HCT116 (cell line): ENCODE results near the gene FGF11. TPM values are rescaled to one million over a fixed set of nuclear protein-coding genes. Genes with fewer than 3 reads are reported as not detected.

Source experiments
- ATAC-seq: fragments of 200-7000 bp; cut with Tn5 transposase; 2 replicates; pipeline ENCODE4 v1.9.1; 2020; ENCODE audit warnings: mild to moderate bottlenecking, moderate library complexity
- BruUV-seq: library from RNA; stranded (reverse); fragments of 400-500 nt; replicated peaks from 2 replicates; lab custom pipeline; 2021; lab: Mats Ljungman, UMichigan
- CTCF ChIA-PET: fragments of 300-600 bp; sonication (Branson Sonifier 250); formaldehyde crosslinking; loops from one replicate; lab custom pipeline; 2021; ENCODE audit warnings: antibody characterized with exemption; lab: Charles Lee
- POLR2A ChIA-PET: fragments of 300-600, 350-600 bp; sonication (Branson Sonifier 250); formaldehyde crosslinking; loops from one replicate; lab custom pipeline; 2021; ENCODE audit warnings: antibody characterized with exemption; lab: Charles Lee
- RAD21 ChIA-PET, 2 experiments: fragments of 300-600 bp; sonication (Branson Sonifier 250); formaldehyde crosslinking; loops; one replicate each; lab custom pipeline; 2023; ENCODE audit warnings: low total read pairs in 2 of 2; ENCODE audit not compliant: uncharacterized antibody in 2 of 2, unreplicated experiment in 2 of 2, low non-redundant PET in 1 of 2; lab: Charles Lee
- DNase-seq: peaks from one replicate; pipeline ENCODE4 v3.0.0-alpha.2; 2010; ENCODE audit warnings: low read depth, low spot score
- H2AFZ ChIP-seq: fragments of 200-600 bp; shearing (Covaris generic), sonication (generic); 2 replicates; pipeline ENCODE4 v1.6.1; 2017; ENCODE audit warnings: low read depth, mixed run types, mixed read lengths, antibody characterized with exemption, low read length; ENCODE audit not compliant: poor library complexity, severe bottlenecking
- H3K27ac ChIP-seq: 2 replicates; pipeline ENCODE4 v1.5.1; 2012; ENCODE audit warnings: low read depth, low read length
- H3K27me3 ChIP-seq: fragments of 200-600 bp; sonication (generic); 2 replicates; pipeline ENCODE4 v1.6.1; 2016; ENCODE audit warnings: mixed run types, low read length, mixed read lengths; ENCODE audit not compliant: insufficient read depth
- H3K36me3 ChIP-seq, 2 experiments: fragments of 200-500 bp in 1 of 2; fragments of 200-600 bp in 1 of 2; sonication (Bioruptor generic) in 1 of 2; sonication (generic) in 1 of 2; 2 replicates each; pipeline versions ENCODE4 v1.5.1 to v1.6.1; 2014 to 2016; ENCODE audit warnings: low read length in 2 of 2, inconsistent platforms in 1 of 2, mixed read lengths in 1 of 2, mixed run types in 1 of 2; ENCODE audit not compliant: insufficient read depth in 2 of 2, control insufficient read depth in 1 of 2
- H3K4me1 ChIP-seq, 2 experiments: fragments of 200-600 bp in 1 of 2; sonication (generic) in 1 of 2; 2 replicates each; pipeline versions ENCODE4 v1.5.1 to v1.6.1; 2012 to 2017; ENCODE audit warnings: low read length in 2 of 2, inconsistent platforms in 1 of 2, mild to moderate bottlenecking in 1 of 2, mixed read lengths in 1 of 2, mixed run types in 1 of 2, moderate library complexity in 1 of 2; ENCODE audit not compliant: insufficient read depth in 2 of 2, control insufficient read depth in 1 of 2
- H3K4me2 ChIP-seq: fragments of 200-600 bp; sonication (generic); 2 replicates; pipeline ENCODE4 v1.6.1; 2017; ENCODE audit warnings: mixed run types, low read length, mixed read lengths
- H3K4me3 ChIP-seq, 2 experiments: fragments of 200-600 bp in 1 of 2; sonication (generic) in 1 of 2; replicated peaks in 1 of 2; 2 replicates each; pipeline ENCODE4 v1.5.1; 2011 to 2016; ENCODE audit warnings: low read length in 2 of 2, control low read depth in 1 of 2, low read depth in 1 of 2, mild to moderate bottlenecking in 1 of 2, mixed read lengths in 1 of 2, mixed run types in 1 of 2
- H3K79me2 ChIP-seq: fragments of 200-600 bp; sonication (generic); 2 replicates; pipeline ENCODE4 v1.6.1; 2017; ENCODE audit warnings: mild to moderate bottlenecking, mixed run types, low read length, moderate library complexity, mixed read lengths; ENCODE audit not compliant: insufficient read depth
- H3K9ac ChIP-seq: fragments of 200-600 bp; sonication (generic); 2 replicates; pipeline ENCODE4 v1.6.1; 2016; ENCODE audit warnings: low read length, mixed read lengths
- H3K9me2 ChIP-seq: fragments of 200-600 bp; sonication (generic), shearing (Covaris generic); 2 replicates; pipeline ENCODE4 v1.6.1; 2017; ENCODE audit warnings: mixed run types, mild to moderate bottlenecking, moderate library complexity; ENCODE audit not compliant: insufficient read depth
- H3K9me3 ChIP-seq, 2 experiments: fragments of 200-500 bp in 1 of 2; fragments of 200-600 bp in 1 of 2; sonication (Bioruptor generic) in 1 of 2; sonication (generic) in 1 of 2; 2 replicates each; pipeline ENCODE4 v1.6.1; 2014 to 2017; ENCODE audit warnings: low read length in 2 of 2, mixed read lengths in 2 of 2, inconsistent platforms in 1 of 2, low read depth in 1 of 2, mild to moderate bottlenecking in 1 of 2, mixed run types in 1 of 2, moderate library complexity in 1 of 2; ENCODE audit not compliant: control insufficient read depth in 1 of 2, insufficient read depth in 1 of 2
- H4K20me1 ChIP-seq: fragments of 200-600 bp; sonication (generic), shearing (Covaris generic); 2 replicates; pipeline ENCODE4 v1.6.1; 2017; ENCODE audit warnings: mixed run types, mild to moderate bottlenecking, moderate library complexity; ENCODE audit not compliant: insufficient read depth
- CEBPB ChIP-seq: IDR thresholded peaks from 2 replicates; pipeline ENCODE4 v1.6.1; 2012; ENCODE audit warnings: low read depth
- ELF1 ChIP-seq: IDR thresholded peaks from 2 replicates; pipeline ENCODE4 v1.6.1; 2012; ENCODE audit warnings: low read depth, borderline replicate concordance
- EZH2 ChIP-seq: fragments of 200-600 bp; sonication (generic); IDR thresholded peaks from 2 replicates; pipeline ENCODE4 v1.6.1; 2017; ENCODE audit warnings: antibody characterized with exemption, mixed run types
- EZH2phosphoT487 ChIP-seq: fragments of 200-600 bp; IDR thresholded peaks from 2 replicates; pipeline ENCODE4 v1.6.1; 2018; ENCODE audit warnings: antibody characterized with exemption, borderline replicate concordance
- FOSL1 ChIP-seq: IDR thresholded peaks from 2 replicates; pipeline ENCODE4 v1.6.1; 2012; ENCODE audit warnings: low read depth
- POLR2A ChIP-seq: IDR thresholded peaks from 2 replicates; pipeline ENCODE4 v1.7.0; 2011; ENCODE audit warnings: borderline replicate concordance; ENCODE audit not compliant: insufficient read depth, insufficient read length; ENCODE audit errors: extremely low read depth
- POLR2AphosphoS5 ChIP-seq: IDR thresholded peaks from 2 replicates; pipeline ENCODE4 v1.6.1; 2011; ENCODE audit warnings: mild to moderate bottlenecking, low read depth, low read length, moderate library complexity
- RAD21 ChIP-seq: IDR thresholded peaks from 2 replicates; pipeline ENCODE4 v1.6.1; 2012; ENCODE audit warnings: low read depth, mild to moderate bottlenecking
- SP1 ChIP-seq: IDR thresholded peaks from 2 replicates; pipeline ENCODE4 v1.6.1; 2012; ENCODE audit warnings: low read depth
- SRF ChIP-seq: IDR thresholded peaks from 2 replicates; pipeline ENCODE4 v1.6.1; 2012; ENCODE audit warnings: low read depth
- ZFX ChIP-seq: fragments of 450-650 bp; IDR thresholded peaks from 2 replicates; pipeline ENCODE4 v1.6.1; 2017
- ZNF274 ChIP-seq: fragments of 200-500 bp; sonication (Bioruptor generic); IDR thresholded peaks from 2 replicates; pipeline ENCODE4 v1.6.1; 2014; ENCODE audit warnings: mild to moderate bottlenecking, low read depth, low read length, inconsistent platforms
- intact Hi-C: fragments of 100-400 bp; cut with micrococcal nuclease; formaldehyde crosslinking; loops from 2 replicates; pipeline ENCODE4 v1.10.0; 2022
- total RNA-seq: library from RNA; stranded (reverse); gene quantifications from one replicate; pipeline ENCODE4 v1.2.1, GENCODE V29; 2021; ENCODE audit not compliant: unreplicated experiment
- TF ChIP-seq, protein P1 (sequence below): IDR thresholded peaks from 2 replicates; pipeline ENCODE4 v1.6.1; 2011; ENCODE audit warnings: mild to moderate bottlenecking, low read length, moderate library complexity; ENCODE audit not compliant: insufficient replicate concordance; ENCODE audit errors: extremely low read depth
- TF ChIP-seq, protein P2 (sequence below): IDR thresholded peaks from 2 replicates; pipeline ENCODE4 v1.6.1; 2012; ENCODE audit warnings: low read depth
- TF ChIP-seq, protein P3 (sequence below): IDR thresholded peaks from 2 replicates; pipeline ENCODE4 v1.6.1; 2012
- TF ChIP-seq, protein P4 (sequence below), 3 experiments: fragments of 200-600 bp in 1 of 3; sonication (generic) in 1 of 3; IDR thresholded peaks in 2 of 3; conservative IDR thresholded peaks in 1 of 3; 2 replicates each; pipeline ENCODE4 v1.5.1; 2012 to 2017; ENCODE audit warnings: low read depth in 2 of 3, low read length in 2 of 3, antibody characterized with exemption in 1 of 3, borderline replicate concordance in 1 of 3, control low read depth in 1 of 3, mild to moderate bottlenecking in 1 of 3, mixed read lengths in 1 of 3, mixed run types in 1 of 3, moderate library complexity in 1 of 3; ENCODE audit not compliant: insufficient read depth in 1 of 3

Gene FGF11
- total RNA-seq, 1 experiment from 2014 or later: 6.1 TPM

DNA sequence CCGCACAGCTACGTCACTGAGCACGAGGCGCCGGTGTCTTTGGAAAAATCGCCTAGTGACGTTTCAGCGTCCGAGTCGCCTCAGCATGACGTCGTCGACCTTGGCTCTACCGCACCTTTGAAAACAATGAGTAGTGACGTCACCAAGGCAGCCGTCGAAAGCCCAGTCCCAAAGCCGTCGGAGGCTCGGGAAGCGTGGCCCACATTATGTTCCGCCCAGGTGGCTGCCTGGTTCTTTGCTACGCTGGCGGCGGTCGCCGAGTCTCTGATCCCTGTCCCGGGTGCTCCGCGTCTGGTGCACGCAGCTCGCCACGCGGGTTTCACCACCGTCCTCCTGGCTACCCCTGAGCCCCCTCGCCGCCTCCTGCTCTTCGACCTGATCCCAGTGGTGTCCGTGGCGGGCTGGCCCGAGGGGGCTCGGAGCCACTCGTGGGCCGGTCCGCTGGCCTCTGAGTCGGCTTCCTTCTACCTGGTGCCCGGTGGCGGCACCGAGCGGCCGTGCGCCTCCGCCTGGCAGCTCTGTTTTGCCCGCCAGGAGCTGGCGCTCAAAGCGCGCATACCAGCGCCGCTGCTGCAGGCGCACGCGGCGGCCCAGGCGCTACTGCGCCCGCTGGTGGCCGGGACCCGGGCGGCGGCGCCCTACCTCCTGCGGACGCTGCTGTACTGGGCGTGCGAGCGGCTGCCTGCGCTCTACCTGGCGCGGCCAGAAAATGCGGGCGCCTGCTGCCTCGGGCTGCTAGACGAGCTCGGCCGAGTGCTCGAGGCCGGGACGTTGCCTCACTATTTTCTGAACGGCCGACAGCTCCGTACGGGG, 2.5 kb upstream of the FGF11 start (continued):
- TF ChIP-seq, protein P1, sequence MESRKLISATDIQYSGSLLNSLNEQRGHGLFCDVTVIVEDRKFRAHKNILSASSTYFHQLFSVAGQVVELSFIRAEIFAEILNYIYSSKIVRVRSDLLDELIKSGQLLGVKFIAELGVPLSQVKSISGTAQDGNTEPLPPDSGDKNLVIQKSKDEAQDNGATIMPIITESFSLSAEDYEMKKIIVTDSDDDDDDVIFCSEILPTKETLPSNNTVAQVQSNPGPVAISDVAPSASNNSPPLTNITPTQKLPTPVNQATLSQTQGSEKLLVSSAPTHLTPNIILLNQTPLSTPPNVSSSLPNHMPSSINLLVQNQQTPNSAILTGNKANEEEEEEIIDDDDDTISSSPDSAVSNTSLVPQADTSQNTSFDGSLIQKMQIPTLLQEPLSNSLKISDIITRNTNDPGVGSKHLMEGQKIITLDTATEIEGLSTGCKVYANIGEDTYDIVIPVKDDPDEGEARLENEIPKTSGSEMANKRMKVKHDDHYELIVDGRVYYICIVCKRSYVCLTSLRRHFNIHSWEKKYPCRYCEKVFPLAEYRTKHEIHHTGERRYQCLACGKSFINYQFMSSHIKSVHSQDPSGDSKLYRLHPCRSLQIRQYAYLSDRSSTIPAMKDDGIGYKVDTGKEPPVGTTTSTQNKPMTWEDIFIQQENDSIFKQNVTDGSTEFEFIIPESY: no peak
- no peak for TF ChIP-seq FOSL1

DNA sequence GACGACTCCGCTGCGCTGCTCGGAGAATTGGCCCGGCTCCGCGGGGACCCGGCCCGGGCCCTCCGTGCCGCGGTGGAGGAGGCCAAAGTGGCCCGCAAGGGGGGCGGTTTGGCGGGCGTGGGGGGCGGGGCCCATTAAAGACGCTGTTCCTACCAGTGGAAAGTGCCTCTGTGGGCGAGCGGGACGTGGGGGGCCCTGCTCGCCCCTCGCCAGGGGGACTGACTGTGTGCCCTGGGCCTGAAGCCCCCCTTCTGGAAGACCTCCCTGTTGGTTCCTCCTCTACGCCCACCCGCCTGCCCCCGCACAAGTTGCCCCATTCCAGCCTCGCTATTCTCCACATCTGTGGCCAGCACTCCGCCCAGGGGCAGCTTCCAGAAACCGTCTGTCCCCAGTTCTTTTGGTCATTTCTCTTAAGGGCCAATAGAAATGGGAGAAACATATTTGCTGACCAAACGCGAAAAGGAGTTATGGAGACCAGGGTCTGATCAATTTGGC, 1.9 kb upstream of the FGF11 start:
- Histone ChIP-seq H2AFZ (no peak overlapping the region), H3K79me2 (no peaks in the 10 kb centered on the region), H3K9ac (peak overlapping the region; percentile 77), H3K27me3 (no peaks in the 10 kb centered on the region), H3K4me2 (peak overlapping the region; percentile 99), H3K4me1 (peaks cover 13 to 32% of the 10 kb centered on the region in 2 experiments), H3K9me2 (no peaks in the 10 kb centered on the region), H3K9me3 (no peaks in the 10 kb centered on the region; a peak in 1 of 4 replicates), H3K27ac (peak overlapping the region; percentile 95), H4K20me1 (no peaks in the 10 kb centered on the region), H3K36me3 (no peaks in the 10 kb centered on the region), H3K4me3 (peak overlapping the region; percentile 9 to 69; a peak in 1 of 4 replicates)
- RAD21 ChIA-PET: interaction anchor here in 1 of 2 experiments (1.0 to 2.4 kb wide), 2 partner anchors 81 to 156 kb away, joined by 3 to 6 read pairs; partner anchors contain the start of gene SLC2A4
- CTCF ChIA-PET: interaction anchor here (1.0 to 3.4 kb wide), 12 partner anchors 7 to 123 kb away, joined by 3 to 28 read pairs (median 6); partner anchors contain the start of genes CHRNB1, PLSCR3, SENP3 and TMEM256
- DNase-seq: no peak
- intact Hi-C loops: loop anchor here (1.0 to 10.0 kb wide), 6 partner anchors 43 to 249 kb away; partner anchors contain the start of genes CLDN7, PLSCR3, POLR2A and SENP3
- no TSS peak for BruUV-seq
- POLR2A ChIA-PET: interaction anchor here (0.9 to 2.9 kb wide), 7 partner anchors 7 to 250 kb away, joined by 3 to 33 read pairs (median 6); partner anchors contain the start of genes CHRNB1, SPEM2, TMEM256 and TNK1
- ATAC-seq: no peak
- TF ChIP-seq EZH2 (no peak), RAD21 (no peak), SRF (no peak), ZNF274 (no peak), POLR2A (no peak), ZFX (no peak), POLR2AphosphoS5 (no peak), CEBPB (no peak), SP1 (no peak), ELF1 (no peak), EZH2phosphoT487 (no peak)
- TF ChIP-seq, protein P2, sequence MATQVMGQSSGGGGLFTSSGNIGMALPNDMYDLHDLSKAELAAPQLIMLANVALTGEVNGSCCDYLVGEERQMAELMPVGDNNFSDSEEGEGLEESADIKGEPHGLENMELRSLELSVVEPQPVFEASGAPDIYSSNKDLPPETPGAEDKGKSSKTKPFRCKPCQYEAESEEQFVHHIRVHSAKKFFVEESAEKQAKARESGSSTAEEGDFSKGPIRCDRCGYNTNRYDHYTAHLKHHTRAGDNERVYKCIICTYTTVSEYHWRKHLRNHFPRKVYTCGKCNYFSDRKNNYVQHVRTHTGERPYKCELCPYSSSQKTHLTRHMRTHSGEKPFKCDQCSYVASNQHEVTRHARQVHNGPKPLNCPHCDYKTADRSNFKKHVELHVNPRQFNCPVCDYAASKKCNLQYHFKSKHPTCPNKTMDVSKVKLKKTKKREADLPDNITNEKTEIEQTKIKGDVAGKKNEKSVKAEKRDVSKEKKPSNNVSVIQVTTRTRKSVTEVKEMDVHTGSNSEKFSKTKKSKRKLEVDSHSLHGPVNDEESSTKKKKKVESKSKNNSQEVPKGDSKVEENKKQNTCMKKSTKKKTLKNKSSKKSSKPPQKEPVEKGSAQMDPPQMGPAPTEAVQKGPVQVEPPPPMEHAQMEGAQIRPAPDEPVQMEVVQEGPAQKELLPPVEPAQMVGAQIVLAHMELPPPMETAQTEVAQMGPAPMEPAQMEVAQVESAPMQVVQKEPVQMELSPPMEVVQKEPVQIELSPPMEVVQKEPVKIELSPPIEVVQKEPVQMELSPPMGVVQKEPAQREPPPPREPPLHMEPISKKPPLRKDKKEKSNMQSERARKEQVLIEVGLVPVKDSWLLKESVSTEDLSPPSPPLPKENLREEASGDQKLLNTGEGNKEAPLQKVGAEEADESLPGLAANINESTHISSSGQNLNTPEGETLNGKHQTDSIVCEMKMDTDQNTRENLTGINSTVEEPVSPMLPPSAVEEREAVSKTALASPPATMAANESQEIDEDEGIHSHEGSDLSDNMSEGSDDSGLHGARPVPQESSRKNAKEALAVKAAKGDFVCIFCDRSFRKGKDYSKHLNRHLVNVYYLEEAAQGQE: no peak
- TF ChIP-seq, protein P3, sequence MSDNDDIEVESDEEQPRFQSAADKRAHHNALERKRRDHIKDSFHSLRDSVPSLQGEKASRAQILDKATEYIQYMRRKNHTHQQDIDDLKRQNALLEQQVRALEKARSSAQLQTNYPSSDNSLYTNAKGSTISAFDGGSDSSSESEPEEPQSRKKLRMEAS: no peak
- TF ChIP-seq, protein P4, sequence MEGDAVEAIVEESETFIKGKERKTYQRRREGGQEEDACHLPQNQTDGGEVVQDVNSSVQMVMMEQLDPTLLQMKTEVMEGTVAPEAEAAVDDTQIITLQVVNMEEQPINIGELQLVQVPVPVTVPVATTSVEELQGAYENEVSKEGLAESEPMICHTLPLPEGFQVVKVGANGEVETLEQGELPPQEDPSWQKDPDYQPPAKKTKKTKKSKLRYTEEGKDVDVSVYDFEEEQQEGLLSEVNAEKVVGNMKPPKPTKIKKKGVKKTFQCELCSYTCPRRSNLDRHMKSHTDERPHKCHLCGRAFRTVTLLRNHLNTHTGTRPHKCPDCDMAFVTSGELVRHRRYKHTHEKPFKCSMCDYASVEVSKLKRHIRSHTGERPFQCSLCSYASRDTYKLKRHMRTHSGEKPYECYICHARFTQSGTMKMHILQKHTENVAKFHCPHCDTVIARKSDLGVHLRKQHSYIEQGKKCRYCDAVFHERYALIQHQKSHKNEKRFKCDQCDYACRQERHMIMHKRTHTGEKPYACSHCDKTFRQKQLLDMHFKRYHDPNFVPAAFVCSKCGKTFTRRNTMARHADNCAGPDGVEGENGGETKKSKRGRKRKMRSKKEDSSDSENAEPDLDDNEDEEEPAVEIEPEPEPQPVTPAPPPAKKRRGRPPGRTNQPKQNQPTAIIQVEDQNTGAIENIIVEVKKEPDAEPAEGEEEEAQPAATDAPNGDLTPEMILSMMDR (IDR thresholded peaks at IDR 0.05 in 2 of 3, conservative IDR thresholded peaks at IDR 0.05 in 1 of 3; ENCODE audit: borderline replicate concordance in 1 of 3, insufficient read depth in 1 of 3, low read depth in 2 of 3, low read length in 2 of 3): no peak
